Measurements from ENCODE around the gene NHS.

Gene NHS

GRCh38 chrX:17735406-17735805 is 360.4 kb downstream of the NHS start:
- no peak overlapping the region for H3K27ac ChIP-seq (replicated peaks)
- H3K4me3 ChIP-seq (replicated peaks; ENCODE audit: insufficient read depth, low read length) = no peak overlapping the region
- TF ChIP-seq GABPA (IDR thresholded peaks at IDR 0.05; ENCODE audit: low read depth) (no peak), POLR2AphosphoS5 (IDR thresholded peaks at IDR 0.05; ENCODE audit: low read depth) (no peak)
- TF ChIP-seq, protein P1, sequence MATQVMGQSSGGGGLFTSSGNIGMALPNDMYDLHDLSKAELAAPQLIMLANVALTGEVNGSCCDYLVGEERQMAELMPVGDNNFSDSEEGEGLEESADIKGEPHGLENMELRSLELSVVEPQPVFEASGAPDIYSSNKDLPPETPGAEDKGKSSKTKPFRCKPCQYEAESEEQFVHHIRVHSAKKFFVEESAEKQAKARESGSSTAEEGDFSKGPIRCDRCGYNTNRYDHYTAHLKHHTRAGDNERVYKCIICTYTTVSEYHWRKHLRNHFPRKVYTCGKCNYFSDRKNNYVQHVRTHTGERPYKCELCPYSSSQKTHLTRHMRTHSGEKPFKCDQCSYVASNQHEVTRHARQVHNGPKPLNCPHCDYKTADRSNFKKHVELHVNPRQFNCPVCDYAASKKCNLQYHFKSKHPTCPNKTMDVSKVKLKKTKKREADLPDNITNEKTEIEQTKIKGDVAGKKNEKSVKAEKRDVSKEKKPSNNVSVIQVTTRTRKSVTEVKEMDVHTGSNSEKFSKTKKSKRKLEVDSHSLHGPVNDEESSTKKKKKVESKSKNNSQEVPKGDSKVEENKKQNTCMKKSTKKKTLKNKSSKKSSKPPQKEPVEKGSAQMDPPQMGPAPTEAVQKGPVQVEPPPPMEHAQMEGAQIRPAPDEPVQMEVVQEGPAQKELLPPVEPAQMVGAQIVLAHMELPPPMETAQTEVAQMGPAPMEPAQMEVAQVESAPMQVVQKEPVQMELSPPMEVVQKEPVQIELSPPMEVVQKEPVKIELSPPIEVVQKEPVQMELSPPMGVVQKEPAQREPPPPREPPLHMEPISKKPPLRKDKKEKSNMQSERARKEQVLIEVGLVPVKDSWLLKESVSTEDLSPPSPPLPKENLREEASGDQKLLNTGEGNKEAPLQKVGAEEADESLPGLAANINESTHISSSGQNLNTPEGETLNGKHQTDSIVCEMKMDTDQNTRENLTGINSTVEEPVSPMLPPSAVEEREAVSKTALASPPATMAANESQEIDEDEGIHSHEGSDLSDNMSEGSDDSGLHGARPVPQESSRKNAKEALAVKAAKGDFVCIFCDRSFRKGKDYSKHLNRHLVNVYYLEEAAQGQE (IDR thresholded peaks at IDR 0.05; ENCODE audit: insufficient replicate concordance, low read depth) = no peak

GRCh38 chrX:17736478-17736855 is 361.5 kb downstream of the NHS start:
- no peak overlapping the region for H3K27ac ChIP-seq (replicated peaks)
- H3K4me3 ChIP-seq (replicated peaks; ENCODE audit: insufficient read depth, low read length) = peak overlapping the region; percentile 29
- DNase-seq (ENCODE audit: low read depth in 1 of 2, low spot score in 1 of 2) = no peak
- peaks cover 11% of the 10 kb centered on the region for H3K27me3 ChIP-seq (ENCODE audit: insufficient read depth, poor library complexity, severe bottlenecking)
- TF ChIP-seq POLR2AphosphoS5 (IDR thresholded peaks at IDR 0.05; ENCODE audit: low read depth) (no peak), SPI1 (IDR thresholded peaks at IDR 0.05; ENCODE audit: borderline replicate concordance, low read depth) (no peak), GABPA (IDR thresholded peaks at IDR 0.05; ENCODE audit: low read depth) (no peak)
- TF ChIP-seq, protein P2, sequence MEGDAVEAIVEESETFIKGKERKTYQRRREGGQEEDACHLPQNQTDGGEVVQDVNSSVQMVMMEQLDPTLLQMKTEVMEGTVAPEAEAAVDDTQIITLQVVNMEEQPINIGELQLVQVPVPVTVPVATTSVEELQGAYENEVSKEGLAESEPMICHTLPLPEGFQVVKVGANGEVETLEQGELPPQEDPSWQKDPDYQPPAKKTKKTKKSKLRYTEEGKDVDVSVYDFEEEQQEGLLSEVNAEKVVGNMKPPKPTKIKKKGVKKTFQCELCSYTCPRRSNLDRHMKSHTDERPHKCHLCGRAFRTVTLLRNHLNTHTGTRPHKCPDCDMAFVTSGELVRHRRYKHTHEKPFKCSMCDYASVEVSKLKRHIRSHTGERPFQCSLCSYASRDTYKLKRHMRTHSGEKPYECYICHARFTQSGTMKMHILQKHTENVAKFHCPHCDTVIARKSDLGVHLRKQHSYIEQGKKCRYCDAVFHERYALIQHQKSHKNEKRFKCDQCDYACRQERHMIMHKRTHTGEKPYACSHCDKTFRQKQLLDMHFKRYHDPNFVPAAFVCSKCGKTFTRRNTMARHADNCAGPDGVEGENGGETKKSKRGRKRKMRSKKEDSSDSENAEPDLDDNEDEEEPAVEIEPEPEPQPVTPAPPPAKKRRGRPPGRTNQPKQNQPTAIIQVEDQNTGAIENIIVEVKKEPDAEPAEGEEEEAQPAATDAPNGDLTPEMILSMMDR (IDR thresholded peaks at IDR 0.05; ENCODE audit: insufficient read depth, low read length) = no peak
- TF ChIP-seq, protein P1 (IDR thresholded peaks at IDR 0.05; ENCODE audit: insufficient replicate concordance, low read depth) = no peak

More at GRCh38 chrX:17735406-17735805, 360.4 kb downstream of the NHS start:
- no peak for DNase-seq (ENCODE audit: low read depth in 1 of 2, low spot score in 1 of 2)
- H3K27me3 ChIP-seq (ENCODE audit: insufficient read depth, poor library complexity, severe bottlenecking) = peaks cover 11% of the 10 kb centered on the region

DNA sequence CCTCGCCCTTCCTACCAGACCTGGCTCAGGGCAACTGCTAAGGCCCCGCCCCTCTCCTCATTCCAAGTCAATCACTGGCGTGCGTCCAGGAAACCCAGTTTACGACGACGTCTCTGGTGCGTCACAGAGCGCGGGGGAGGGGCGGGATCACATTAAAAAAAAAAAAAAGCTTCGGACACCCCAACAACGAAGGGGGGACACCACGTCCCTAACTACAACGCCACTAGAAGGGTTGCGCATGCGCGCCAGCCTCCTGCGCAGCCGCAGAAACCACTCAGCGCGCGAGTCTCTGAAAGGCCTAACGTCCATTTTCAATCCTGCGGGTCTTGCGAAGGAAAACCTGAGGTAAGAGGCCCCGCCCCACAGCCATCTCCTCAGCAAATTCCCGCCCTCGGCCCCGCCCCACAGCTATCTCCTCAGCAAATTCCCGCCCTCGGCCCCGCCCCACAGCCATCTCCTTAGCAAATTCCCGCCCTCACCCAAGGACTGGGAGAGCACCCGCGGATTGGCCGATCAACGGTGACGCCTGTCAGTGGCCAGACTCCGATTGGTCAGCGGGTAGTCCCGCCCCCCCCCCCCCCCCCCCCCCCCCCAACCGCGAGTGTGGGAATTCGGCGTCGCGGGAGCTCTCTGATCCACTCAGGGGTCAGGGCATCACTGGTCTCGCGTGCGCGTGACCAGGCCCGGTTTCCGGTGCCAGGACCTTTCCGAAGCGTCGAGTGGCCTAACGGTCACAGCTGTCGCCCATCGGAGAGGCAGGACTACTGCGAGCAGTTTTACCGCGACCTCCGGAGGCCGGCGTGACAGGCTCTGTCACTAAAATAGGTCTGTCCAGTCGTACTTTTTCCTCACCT is 362.1 kb downstream of the NHS start, which contains the start of gene SCML1:
Gene SCML1 (plus strand): TSS at position 638 of the 854 bp plus-strand sequence. CDS start 6,694 bp downstream, outside the sequence.
- peaks cover 11% of the 10 kb centered on the region for H3K27me3 ChIP-seq (ENCODE audit: insufficient read depth, poor library complexity, severe bottlenecking)
- peak within 1 kb of the TSS; percentile 29 for H3K4me3 ChIP-seq (replicated peaks; ENCODE audit: insufficient read depth, low read length)
- TF ChIP-seq, protein P2 (IDR thresholded peaks at IDR 0.05; ENCODE audit: insufficient read depth, low read length) = no peak
- TF ChIP-seq POLR2AphosphoS5 (IDR thresholded peaks at IDR 0.05; ENCODE audit: low read depth) (no peak), GABPA (IDR thresholded peaks at IDR 0.05; ENCODE audit: low read depth) (no peak), SPI1 (IDR thresholded peaks at IDR 0.05; ENCODE audit: borderline replicate concordance, low read depth) (no peak)
- TF ChIP-seq, protein P1 (IDR thresholded peaks at IDR 0.05; ENCODE audit: insufficient replicate concordance, low read depth) = no peak
- H3K27ac ChIP-seq (replicated peaks) = no peak within 1 kb of the TSS
- DNase-seq (ENCODE audit: low read depth in 1 of 2, low spot score in 1 of 2) = peak; percentile 11 to 80
